BE2C (cell line): ENCODE results near the gene CCT5.

Source experiments
- DNase-seq: peaks from one replicate; pipeline ENCODE4 v3.0.0-alpha.2; 2020
- H3K27me3 ChIP-seq: fragments of 250-450 bp; sonication (Bioruptor Pico); 2 replicates; pipeline ENCODE4 v1.5.1; 2020; ENCODE audit warnings: mild to moderate bottlenecking
- H3K36me3 ChIP-seq: fragments of 250-450 bp; sonication (Bioruptor Pico); 2 replicates; pipeline ENCODE4 v1.5.1; 2020; ENCODE audit warnings: mild to moderate bottlenecking
- H3K4me1 ChIP-seq: fragments of 250-450 bp; sonication (Bioruptor Pico); 2 replicates; pipeline ENCODE4 v1.5.1; 2020
- H3K4me3 ChIP-seq: 2 replicates; pipeline ENCODE4 v1.5.1; 2011; ENCODE audit warnings: low read depth, low read length
- H3K9me3 ChIP-seq: fragments of 250-450 bp; sonication (Bioruptor Pico); 2 replicates; pipeline ENCODE4 v1.5.1; 2020
- CTCF ChIP-seq: IDR thresholded peaks from 2 replicates; pipeline ENCODE4 v1.5.1; 2012; ENCODE audit warnings: mild to moderate bottlenecking, low read depth, low read length

Gene CCT5

GRCh38 chr5:10248378-10249260, 1.5 kb upstream of the CCT5 start:
- no peak for DNase-seq
- H3K27me3 ChIP-seq, result no peaks in the 10 kb centered on the region
- no peaks in the 10 kb centered on the region for H3K9me3 ChIP-seq
- peaks cover 20% of the 10 kb centered on the region for H3K36me3 ChIP-seq
- no peaks in the 10 kb centered on the region for H3K4me1 ChIP-seq
- H3K4me3 ChIP-seq, result peak overlapping the region; percentile 97
- TF ChIP-seq CTCF, result no peak

- H3K9me3 ChIP-seq, result no peaks in the 10 kb centered on the region
- no peak for TF ChIP-seq CTCF
- no peak for DNase-seq
- H3K4me3 ChIP-seq, result peak overlapping the region; percentile 97
- no peaks in the 10 kb centered on the region for H3K27me3 ChIP-seq
- H3K4me1 ChIP-seq, result no peaks in the 10 kb centered on the region
- peaks cover 42% of the 10 kb centered on the region for H3K36me3 ChIP-seq
Observed at GRCh38 chr5:10250806-10251276, 761 bp downstream of the CCT5 start.

- Histone ChIP-seq H3K36me3 (peaks cover 48% of the 10 kb centered on the region), H3K27me3 (no peaks in the 10 kb centered on the region), H3K9me3 (no peaks in the 10 kb centered on the region), H3K4me1 (no peaks in the 10 kb centered on the region), H3K4me3 (peak overlapping the region; percentile 97)
- no peak for TF ChIP-seq CTCF
- DNase-seq, result no peak
Observed at GRCh38 chr5:10251405-10251804, 1.3 kb downstream of the CCT5 start.

GRCh38 chr5:10253390-10253789, 3.3 kb downstream of the CCT5 start:
- H3K9me3 ChIP-seq, result no peaks in the 10 kb centered on the region
- H3K36me3 ChIP-seq, result peaks cover 68% of the 10 kb centered on the region
- no peak overlapping the region for H3K4me3 ChIP-seq
- no peak for TF ChIP-seq CTCF
- H3K27me3 ChIP-seq, result no peaks in the 10 kb centered on the region
- no peak for DNase-seq
- H3K4me1 ChIP-seq, result no peaks in the 10 kb centered on the region

- no peaks in the 10 kb centered on the region for H3K9me3 ChIP-seq
- no peak overlapping the region for H3K4me3 ChIP-seq
- no peak for TF ChIP-seq CTCF
- H3K4me1 ChIP-seq, result 0 out of 2 replicates have a peak, but pooled peaks cover under 1% of the 10 kb centered on the region
- H3K27me3 ChIP-seq, result no peaks in the 10 kb centered on the region
- H3K36me3 ChIP-seq, result peaks cover 81% of the 10 kb centered on the region
- DNase-seq, result no peak
Observed at GRCh38 chr5:10254686-10255085, 4.6 kb downstream of the CCT5 start.

GRCh38 chr5:10257870-10258269, 7.8 kb downstream of the CCT5 start:
- no peaks in the 10 kb centered on the region for H3K27me3 ChIP-seq
- H3K4me3 ChIP-seq, result no peak overlapping the region
- DNase-seq, result no peak
- peaks cover 18% of the 10 kb centered on the region for H3K4me1 ChIP-seq
- peaks cover 96% of the 10 kb centered on the region for H3K36me3 ChIP-seq
- no peaks in the 10 kb centered on the region for H3K9me3 ChIP-seq
- no peak for TF ChIP-seq CTCF
